IMR-90 (cell line): ENCODE measurements around the gene NEK6.

Experiments used
- BHLHE40 ChIP-seq: fragments of 150-350 bp; IDR thresholded peaks from 2 replicates; pipeline ENCODE4 v1.6.1; 2016; ENCODE audit warnings: mild to moderate bottlenecking, low read depth, low read length
- CEBPB ChIP-seq: IDR thresholded peaks from 2 replicates; pipeline ENCODE4 v1.6.1; 2012; ENCODE audit warnings: low read depth, low read length, improper control_type of control experiment
- CHD1 ChIP-seq: IDR thresholded peaks from 2 replicates; pipeline ENCODE4 v1.6.1; 2012; ENCODE audit warnings: low read depth, low read length, improper control_type of control experiment
- FOS ChIP-seq: fragments of 150-350 bp; IDR thresholded peaks from 2 replicates; pipeline ENCODE4 v1.6.1; 2016; ENCODE audit warnings: low read depth, low read length
- MAFK ChIP-seq: IDR thresholded peaks from 2 replicates; pipeline ENCODE4 v1.6.1; 2012; ENCODE audit warnings: low read depth, low read length, improper control_type of control experiment
- MAZ ChIP-seq: IDR thresholded peaks from 2 replicates; pipeline ENCODE4 v1.6.1; 2012; ENCODE audit warnings: low read depth, mild to moderate bottlenecking, low read length, improper control_type of control experiment, moderate library complexity, borderline replicate concordance
- MXI1 ChIP-seq: IDR thresholded peaks from 2 replicates; pipeline ENCODE4 v1.6.1; 2012; ENCODE audit warnings: low read depth, mild to moderate bottlenecking, low read length, moderate library complexity, borderline replicate concordance
- NFE2L2 ChIP-seq: fragments of 150-350 bp; IDR thresholded peaks from 2 replicates; pipeline ENCODE4 v1.6.1; 2016; ENCODE audit warnings: low read depth, mild to moderate bottlenecking, low read length
- POLR2A ChIP-seq: IDR thresholded peaks from 2 replicates; pipeline ENCODE4 v1.6.1; 2012; ENCODE audit warnings: mild to moderate bottlenecking, low read depth, low read length
- RAD21 ChIP-seq: IDR thresholded peaks from 2 replicates; pipeline ENCODE4 v1.6.1; 2012; ENCODE audit warnings: low read length, improper control_type of control experiment
- RCOR1 ChIP-seq: IDR thresholded peaks from 2 replicates; pipeline ENCODE4 v1.6.1; 2012; ENCODE audit warnings: mild to moderate bottlenecking, low read length, improper control_type of control experiment; ENCODE audit not compliant: insufficient replicate concordance
- RFX5 ChIP-seq: IDR thresholded peaks from 2 replicates; pipeline ENCODE4 v1.8.0; 2012; ENCODE audit warnings: low read depth, mild to moderate bottlenecking, low read length, moderate library complexity
- TF ChIP-seq, protein P1 (sequence below): conservative IDR thresholded peaks from 2 replicates; pipeline ENCODE4 v1.5.1; 2012; ENCODE audit warnings: mild to moderate bottlenecking, low read depth, low read length, improper control_type of control experiment
- TF ChIP-seq, protein P2 (sequence below): fragments of 150-350 bp; IDR thresholded peaks from 2 replicates; pipeline ENCODE4 v1.6.1; 2017; ENCODE audit warnings: mild to moderate bottlenecking, antibody characterized with exemption, low read length, low read depth

- TF ChIP-seq, protein P1, sequence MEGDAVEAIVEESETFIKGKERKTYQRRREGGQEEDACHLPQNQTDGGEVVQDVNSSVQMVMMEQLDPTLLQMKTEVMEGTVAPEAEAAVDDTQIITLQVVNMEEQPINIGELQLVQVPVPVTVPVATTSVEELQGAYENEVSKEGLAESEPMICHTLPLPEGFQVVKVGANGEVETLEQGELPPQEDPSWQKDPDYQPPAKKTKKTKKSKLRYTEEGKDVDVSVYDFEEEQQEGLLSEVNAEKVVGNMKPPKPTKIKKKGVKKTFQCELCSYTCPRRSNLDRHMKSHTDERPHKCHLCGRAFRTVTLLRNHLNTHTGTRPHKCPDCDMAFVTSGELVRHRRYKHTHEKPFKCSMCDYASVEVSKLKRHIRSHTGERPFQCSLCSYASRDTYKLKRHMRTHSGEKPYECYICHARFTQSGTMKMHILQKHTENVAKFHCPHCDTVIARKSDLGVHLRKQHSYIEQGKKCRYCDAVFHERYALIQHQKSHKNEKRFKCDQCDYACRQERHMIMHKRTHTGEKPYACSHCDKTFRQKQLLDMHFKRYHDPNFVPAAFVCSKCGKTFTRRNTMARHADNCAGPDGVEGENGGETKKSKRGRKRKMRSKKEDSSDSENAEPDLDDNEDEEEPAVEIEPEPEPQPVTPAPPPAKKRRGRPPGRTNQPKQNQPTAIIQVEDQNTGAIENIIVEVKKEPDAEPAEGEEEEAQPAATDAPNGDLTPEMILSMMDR = no peak
- TF ChIP-seq BHLHE40 = peak; percentile 61; the same call in 1 of the 2 replicates
- TF ChIP-seq RFX5 = no peak
- peak; percentile 31; the same call in 1 of the 2 replicates for TF ChIP-seq POLR2A
- no peak for TF ChIP-seq MXI1
- TF ChIP-seq RAD21 = no peak
- no peak; the same call in 1 of the 2 replicates for TF ChIP-seq MAFK
- peak; percentile 65 for TF ChIP-seq CEBPB
- no peak for TF ChIP-seq CHD1
- TF ChIP-seq, protein P2, sequence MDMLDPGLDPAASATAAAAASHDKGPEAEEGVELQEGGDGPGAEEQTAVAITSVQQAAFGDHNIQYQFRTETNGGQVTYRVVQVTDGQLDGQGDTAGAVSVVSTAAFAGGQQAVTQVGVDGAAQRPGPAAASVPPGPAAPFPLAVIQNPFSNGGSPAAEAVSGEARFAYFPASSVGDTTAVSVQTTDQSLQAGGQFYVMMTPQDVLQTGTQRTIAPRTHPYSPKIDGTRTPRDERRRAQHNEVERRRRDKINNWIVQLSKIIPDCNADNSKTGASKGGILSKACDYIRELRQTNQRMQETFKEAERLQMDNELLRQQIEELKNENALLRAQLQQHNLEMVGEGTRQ = no peak
- TF ChIP-seq FOS = peak; percentile 46
- no peak for TF ChIP-seq NFE2L2
- TF ChIP-seq MAZ = no peak
- no peak for TF ChIP-seq RCOR1
Observed at GRCh38 chr9:124297551-124297901, 39.8 kb downstream of the NEK6 start.
